HEK293 (cell line): ENCODE measurements around the gene C3orf33.
"Not testable (repeated sequence)": the region's sequence is repeated elsewhere in the genome, so short reads cannot be mapped to it uniquely, and the experiment has no call there.

ENCODE experiments used
- CTCF ChIA-PET: fragments of 350-600 bp; formaldehyde crosslinking; extraction: SDS; loops from one replicate; lab custom pipeline; 2021; ENCODE audit warnings: antibody characterized with exemption; lab: Yijun Ruan, JAX
- POLR2A ChIA-PET: fragments of 300-600 bp; formaldehyde crosslinking; extraction: SDS; loops from one replicate; lab custom pipeline; 2020; ENCODE audit warnings: antibody characterized with exemption, inconsistent platforms; lab: Yijun Ruan, JAX
- H3K27ac ChIP-seq: fragments of 200-500 bp; sonication (Bioruptor generic); 2 replicates; pipeline ENCODE4 v1.5.1; 2014; ENCODE audit warnings: low read depth, low read length, control low read depth, inconsistent platforms; ENCODE audit errors: extremely low read depth
- H3K36me3 ChIP-seq, 2 experiments: fragments of 200-500 bp in 1 of 2; sonication (Bioruptor generic) in 1 of 2; 1 replicate in 1 of 2; 2 replicates in 1 of 2; pipeline ENCODE4 v1.5.1; 2014 to 2017; ENCODE audit warnings: inconsistent platforms in 2 of 2, low read length in 2 of 2; ENCODE audit not compliant: control insufficient read depth in 2 of 2, insufficient read depth in 1 of 2
- H3K4me1 ChIP-seq: fragments of 200-500 bp; sonication (Bioruptor generic); 2 replicates; pipeline ENCODE4 v1.5.1; 2014; ENCODE audit warnings: mild to moderate bottlenecking, low read length, inconsistent platforms; ENCODE audit not compliant: control insufficient read depth, insufficient read depth
- H3K4me3 ChIP-seq: 2 replicates; pipeline ENCODE4 v1.5.1; 2011; ENCODE audit warnings: low read depth, mild to moderate bottlenecking, control low read depth, low read length, moderate library complexity
- H3K9me3 ChIP-seq: fragments of 200-500 bp; sonication (Bioruptor generic); 2 replicates; pipeline ENCODE4 v1.5.1; 2014; ENCODE audit warnings: low read depth, low read length, inconsistent platforms; ENCODE audit not compliant: control insufficient read depth, insufficient read depth
- SP2 ChIP-seq: fragments of 450-650 bp; formaldehyde crosslinking; IDR thresholded peaks from 2 replicates; pipeline ENCODE4 v1.5.1; 2016; ENCODE audit warnings: missing biosample characterization, missing genetic modification characterization
- ZIC2 ChIP-seq: fragments of 450-650 bp; formaldehyde crosslinking; IDR thresholded peaks from 2 replicates; pipeline ENCODE4 v1.5.1; 2016; ENCODE audit warnings: missing biosample characterization, missing genetic modification characterization
- ZNF404 ChIP-seq: fragments of 450-650 bp; formaldehyde crosslinking; IDR thresholded peaks from 2 replicates; pipeline ENCODE4 v1.5.1; 2017; ENCODE audit warnings: missing biosample characterization, missing genetic modification characterization
- ZNF596 ChIP-seq: fragments of 450-650 bp; IDR thresholded peaks from 2 replicates; pipeline ENCODE4 v1.5.0; 2018; ENCODE audit warnings: missing biosample characterization, mild to moderate bottlenecking, missing genetic modification characterization, moderate library complexity
- ZNF610 ChIP-seq: fragments of 450-650 bp; formaldehyde crosslinking; IDR thresholded peaks from 2 replicates; pipeline ENCODE4 v1.5.1; 2016; ENCODE audit warnings: missing biosample characterization, missing genetic modification characterization, borderline replicate concordance
- ZNF621 ChIP-seq: fragments of 450-650 bp; formaldehyde crosslinking; IDR thresholded peaks from 2 replicates; pipeline ENCODE4 v1.5.1; 2017; ENCODE audit warnings: missing biosample characterization, missing genetic modification characterization
- ZNF654 ChIP-seq: fragments of 450-650 bp; formaldehyde crosslinking; IDR thresholded peaks from 2 replicates; pipeline ENCODE4 v1.5.1; 2016; ENCODE audit warnings: low read depth, missing biosample characterization, missing genetic modification characterization
- ZNF664 ChIP-seq: fragments of 450-650 bp; formaldehyde crosslinking; IDR thresholded peaks from 2 replicates; pipeline ENCODE4 v1.5.1; 2016; ENCODE audit warnings: missing biosample characterization, missing genetic modification characterization
- ZNF670 ChIP-seq: fragments of 450-650 bp; formaldehyde crosslinking; IDR thresholded peaks from 2 replicates; pipeline ENCODE4 v1.5.1; 2016; ENCODE audit warnings: missing biosample characterization, missing genetic modification characterization, low read depth
- TF ChIP-seq, protein P1 (sequence below): fragments of 450-650 bp; formaldehyde crosslinking; IDR thresholded peaks from 2 replicates; pipeline ENCODE4 v1.5.1; 2016; ENCODE audit warnings: missing biosample characterization, missing genetic modification characterization, borderline replicate concordance
- TF ChIP-seq, protein P2 (sequence below): fragments of 450-650 bp; formaldehyde crosslinking; IDR thresholded peaks from 2 replicates; pipeline ENCODE4 v1.5.1; 2016; ENCODE audit warnings: missing biosample characterization, missing genetic modification characterization
- TF ChIP-seq, protein P3 (sequence below): fragments of 450-650 bp; formaldehyde crosslinking; IDR thresholded peaks from 2 replicates; pipeline ENCODE4 v1.5.1; 2016; ENCODE audit warnings: missing biosample characterization, missing genetic modification characterization

The C3orf33 gene

DNA sequence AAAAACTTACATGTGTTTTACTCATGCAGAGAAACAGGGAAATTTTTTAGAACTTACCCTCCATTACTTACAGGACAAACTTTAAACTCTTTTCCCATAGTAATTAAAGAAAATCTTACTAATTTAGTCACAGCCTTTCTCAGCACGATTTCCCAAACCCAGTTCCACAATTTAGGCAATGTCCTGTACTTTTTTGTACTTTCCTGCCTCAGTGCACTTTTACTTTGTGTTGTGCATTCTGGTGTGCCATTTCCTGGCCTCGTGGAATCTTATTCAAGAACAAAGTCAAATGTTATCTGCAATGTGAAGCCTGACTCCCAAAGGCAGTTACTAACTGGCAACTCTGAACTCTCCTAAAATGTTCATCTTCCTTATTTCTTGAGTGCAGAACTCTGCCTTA, 46.3 kb upstream of the C3orf33 start:
- Histone ChIP-seq H3K36me3 (peaks cover 0 to 12% of the 10 kb centered on the region in 2 experiments; a peak in 2 of 3 replicates), H3K4me3 (peak overlapping the region; percentile 99), H3K27ac (no peak overlapping the region), H3K4me1 (no peaks in the 10 kb centered on the region), H3K9me3 (no peaks in the 10 kb centered on the region)
- POLR2A ChIA-PET = interaction anchor here (2.2 to 2.5 kb wide), 2 partner anchors 17 to 46 kb away, joined by 12 to 24 read pairs; partner anchors contain the start of genes C3orf33 and GMPS
- CTCF ChIA-PET = interaction anchor here (2.4 kb wide), 1 partner anchor 46 kb away, joined by 9 read pairs; the partner anchor contains the start of gene C3orf33
- TF ChIP-seq ZNF610 (no peak), SP2 (tag by site-specific recombination) (no peak), ZNF670 (tag by site-specific recombination) (no peak)
- TF ChIP-seq, protein P1, sequence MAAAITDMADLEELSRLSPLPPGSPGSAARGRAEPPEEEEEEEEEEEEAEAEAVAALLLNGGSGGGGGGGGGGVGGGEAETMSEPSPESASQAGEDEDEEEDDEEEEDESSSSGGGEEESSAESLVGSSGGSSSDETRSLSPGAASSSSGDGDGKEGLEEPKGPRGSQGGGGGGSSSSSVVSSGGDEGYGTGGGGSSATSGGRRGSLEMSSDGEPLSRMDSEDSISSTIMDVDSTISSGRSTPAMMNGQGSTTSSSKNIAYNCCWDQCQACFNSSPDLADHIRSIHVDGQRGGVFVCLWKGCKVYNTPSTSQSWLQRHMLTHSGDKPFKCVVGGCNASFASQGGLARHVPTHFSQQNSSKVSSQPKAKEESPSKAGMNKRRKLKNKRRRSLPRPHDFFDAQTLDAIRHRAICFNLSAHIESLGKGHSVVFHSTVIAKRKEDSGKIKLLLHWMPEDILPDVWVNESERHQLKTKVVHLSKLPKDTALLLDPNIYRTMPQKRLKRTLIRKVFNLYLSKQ (tag by site-specific recombination) = no peak
- TF ChIP-seq, protein P2, sequence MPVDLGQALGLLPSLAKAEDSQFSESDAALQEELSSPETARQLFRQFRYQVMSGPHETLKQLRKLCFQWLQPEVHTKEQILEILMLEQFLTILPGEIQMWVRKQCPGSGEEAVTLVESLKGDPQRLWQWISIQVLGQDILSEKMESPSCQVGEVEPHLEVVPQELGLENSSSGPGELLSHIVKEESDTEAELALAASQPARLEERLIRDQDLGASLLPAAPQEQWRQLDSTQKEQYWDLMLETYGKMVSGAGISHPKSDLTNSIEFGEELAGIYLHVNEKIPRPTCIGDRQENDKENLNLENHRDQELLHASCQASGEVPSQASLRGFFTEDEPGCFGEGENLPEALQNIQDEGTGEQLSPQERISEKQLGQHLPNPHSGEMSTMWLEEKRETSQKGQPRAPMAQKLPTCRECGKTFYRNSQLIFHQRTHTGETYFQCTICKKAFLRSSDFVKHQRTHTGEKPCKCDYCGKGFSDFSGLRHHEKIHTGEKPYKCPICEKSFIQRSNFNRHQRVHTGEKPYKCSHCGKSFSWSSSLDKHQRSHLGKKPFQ (tag by site-specific recombination) = no peak

DNA sequence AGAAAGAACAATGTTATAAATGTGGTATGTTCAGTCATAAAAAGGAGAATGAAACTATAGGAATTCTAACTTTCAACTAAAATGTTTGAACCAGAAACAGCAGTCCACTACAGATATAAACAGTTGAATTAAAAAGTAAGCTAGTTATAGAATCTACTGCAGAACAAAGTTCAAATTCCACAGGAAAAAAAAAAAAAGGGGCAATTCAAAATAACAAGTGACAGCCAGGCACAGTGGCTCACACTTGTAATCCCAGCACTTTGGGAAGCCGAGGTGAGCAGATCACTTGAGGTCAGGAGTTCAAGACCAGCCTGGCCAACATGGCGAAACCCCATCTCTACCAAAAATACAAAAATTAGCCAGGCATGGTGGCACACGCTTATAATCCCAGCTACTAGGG, 43.3 kb upstream of the C3orf33 start:
- H3K36me3 ChIP-seq = peaks cover 0 to 12% of the 10 kb centered on the region in 2 experiments; a peak in 2 of 3 replicates
- H3K9me3 ChIP-seq, H3K4me1 ChIP-seq, POLR2A ChIA-PET, H3K27ac ChIP-seq, H3K4me3 ChIP-seq: not testable (repeated sequence)
- CTCF ChIA-PET = interaction anchor here (0.6 to 1.4 kb wide), 2 partner anchors 18 to 43 kb away, joined by 5 to 8 read pairs; partner anchors contain the start of gene C3orf33

DNA sequence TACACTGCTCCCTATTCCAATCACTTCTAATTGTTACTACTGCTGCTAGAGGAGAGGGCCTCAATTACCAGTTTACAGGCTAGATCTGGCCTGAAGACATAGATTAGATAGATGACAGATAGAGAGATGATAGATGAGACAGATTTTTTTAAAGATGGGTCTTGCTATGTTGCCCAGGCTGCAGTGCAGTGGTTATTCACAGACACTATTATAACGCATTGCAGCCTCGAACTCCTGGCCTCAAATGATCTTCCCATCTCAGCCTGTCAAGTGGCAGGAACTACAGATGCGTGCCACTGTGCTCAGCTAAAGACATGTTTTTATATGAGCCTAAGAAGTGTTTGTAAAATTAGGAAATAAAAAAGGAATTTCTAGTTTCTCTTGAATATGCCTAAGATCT, 41.9 kb upstream of the C3orf33 start:
- TF ChIP-seq, protein P3, sequence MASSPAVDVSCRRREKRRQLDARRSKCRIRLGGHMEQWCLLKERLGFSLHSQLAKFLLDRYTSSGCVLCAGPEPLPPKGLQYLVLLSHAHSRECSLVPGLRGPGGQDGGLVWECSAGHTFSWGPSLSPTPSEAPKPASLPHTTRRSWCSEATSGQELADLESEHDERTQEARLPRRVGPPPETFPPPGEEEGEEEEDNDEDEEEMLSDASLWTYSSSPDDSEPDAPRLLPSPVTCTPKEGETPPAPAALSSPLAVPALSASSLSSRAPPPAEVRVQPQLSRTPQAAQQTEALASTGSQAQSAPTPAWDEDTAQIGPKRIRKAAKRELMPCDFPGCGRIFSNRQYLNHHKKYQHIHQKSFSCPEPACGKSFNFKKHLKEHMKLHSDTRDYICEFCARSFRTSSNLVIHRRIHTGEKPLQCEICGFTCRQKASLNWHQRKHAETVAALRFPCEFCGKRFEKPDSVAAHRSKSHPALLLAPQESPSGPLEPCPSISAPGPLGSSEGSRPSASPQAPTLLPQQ = no peak
- no peak for TF ChIP-seq ZNF404
- no peak for TF ChIP-seq ZIC2 (tag by site-specific recombination)
- no peak for TF ChIP-seq ZNF596 (tag by site-specific recombination)
- TF ChIP-seq ZNF621 = no peak
- no peak overlapping the region for H3K4me3 ChIP-seq
- H3K9me3 ChIP-seq = no peaks in the 10 kb centered on the region
- ChIA-PET POLR2A (no interaction called here), CTCF (no interaction called here)
- no peak overlapping the region for H3K27ac ChIP-seq
- peaks cover 0 to 12% of the 10 kb centered on the region in 2 experiments; a peak in 2 of 3 replicates for H3K36me3 ChIP-seq
- no peaks in the 10 kb centered on the region for H3K4me1 ChIP-seq

DNA sequence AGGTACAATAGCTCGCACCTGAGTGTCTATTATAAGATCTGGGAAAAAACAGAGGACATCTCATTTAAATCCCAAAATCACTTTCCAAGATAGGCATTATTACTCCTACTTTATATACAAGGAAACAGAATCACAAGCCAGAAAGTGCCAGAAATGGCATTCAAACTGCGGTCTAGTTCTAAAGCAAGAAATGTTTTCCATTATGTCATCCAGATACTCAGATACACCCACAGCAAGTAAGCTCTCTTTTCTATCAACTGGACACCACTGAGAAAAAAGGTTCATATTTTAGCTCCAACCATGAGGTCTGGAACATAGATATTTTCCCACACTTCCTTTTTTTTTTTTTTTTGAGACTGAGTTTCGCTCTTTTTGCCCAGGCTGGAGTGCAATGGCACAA, 40.0 kb upstream of the C3orf33 start:
- 0 out of 2 replicates have a peak, but pooled peaks have one; percentile 29 for TF ChIP-seq ZNF664
- TF ChIP-seq ZNF654 (tag by site-specific recombination) = no peak
- CTCF ChIA-PET = interaction anchor here (1.1 kb wide), 1 partner anchor 40 kb away, joined by 5 read pairs; the partner anchor contains the start of gene C3orf33
- POLR2A ChIA-PET = interaction anchor here (0.7 kb wide), 1 partner anchor 102 kb away, joined by 4 read pairs; no protein-coding TSS in a partner anchor

More for the DNA sequence above, 40.0 kb upstream of the C3orf33 start:
- Histone ChIP-seq H3K9me3 (no peaks in the 10 kb centered on the region), H3K4me1 (no peaks in the 10 kb centered on the region), H3K27ac (no peak overlapping the region), H3K4me3 (no peak overlapping the region), H3K36me3 (peaks cover 0 to 8% of the 10 kb centered on the region in 2 experiments; a peak in 2 of 3 replicates)
